Astrocyte (in vitro differentiated cells and primary cell): ENCODE measurements around the gene LNPK. TPM values are rescaled to one million over a fixed set of nuclear protein-coding genes. Genes with fewer than 3 reads are reported as not detected.

Source experiments
- DNase-seq: peaks from one replicate; pipeline ENCODE4 v3.0.0-alpha.2; 2010; ENCODE audit warnings: low read depth
- FAIRE-seq: peaks from 2 replicates; lab custom pipeline; 2011; peaks lifted over from hg19 to GRCh38; lab: Jason Lieb, UNC
- H2AFZ ChIP-seq: 2 replicates; pipeline ENCODE4 v1.6.0; 2012; ENCODE audit warnings: low read depth, low read length, inconsistent platforms
- H3K27ac ChIP-seq: 2 replicates; pipeline ENCODE4 v1.5.1; 2011; ENCODE audit warnings: low read depth, low read length, inconsistent platforms
- H3K27me3 ChIP-seq: 2 replicates; pipeline ENCODE4 v1.6.0; 2011; ENCODE audit warnings: low read length, inconsistent platforms; ENCODE audit not compliant: insufficient read depth
- H3K36me3 ChIP-seq: 2 replicates; pipeline ENCODE4 v1.5.1; 2011; ENCODE audit warnings: low read length, inconsistent platforms; ENCODE audit not compliant: insufficient read depth
- H3K4me1 ChIP-seq: 2 replicates; pipeline ENCODE4 v1.5.1; 2011; ENCODE audit warnings: low read length, inconsistent platforms; ENCODE audit not compliant: insufficient read depth
- H3K4me2 ChIP-seq: 2 replicates; pipeline ENCODE4 v1.6.0; 2012; ENCODE audit warnings: low read length, inconsistent platforms
- H3K4me3 ChIP-seq: 2 replicates; pipeline ENCODE4 v1.5.1; 2011; ENCODE audit warnings: low read depth, mild to moderate bottlenecking, low read length, inconsistent platforms; ENCODE audit not compliant: insufficient read depth
- H3K79me2 ChIP-seq: 2 replicates; pipeline ENCODE4 v1.6.0; 2012; ENCODE audit warnings: mild to moderate bottlenecking, low read length, inconsistent platforms; ENCODE audit not compliant: insufficient read depth
- H3K9ac ChIP-seq: 2 replicates; pipeline ENCODE4 v1.6.0; 2012; ENCODE audit warnings: mild to moderate bottlenecking, low read length, inconsistent platforms
- H3K9me3 ChIP-seq: 2 replicates; pipeline ENCODE4 v1.5.1; 2012; ENCODE audit warnings: low read depth, mild to moderate bottlenecking, low read length, inconsistent platforms; ENCODE audit not compliant: insufficient read depth
- H4K20me1 ChIP-seq: 2 replicates; pipeline ENCODE4 v1.6.0; 2012; ENCODE audit warnings: low read length, inconsistent platforms; ENCODE audit not compliant: insufficient read depth
- H3K27ac Mint-ChIP-seq: one replicate; pipeline ENCODE4 v1.8.0; 2021; ENCODE audit warnings: mild to moderate bottlenecking, mixed read lengths; ENCODE audit not compliant: unreplicated experiment
- H3K27me3 Mint-ChIP-seq: one replicate; pipeline ENCODE4 v1.8.0; 2021; ENCODE audit warnings: low read depth, mixed read lengths; ENCODE audit not compliant: unreplicated experiment
- H3K36me3 Mint-ChIP-seq: one replicate; pipeline ENCODE4 v1.8.0; 2021; ENCODE audit warnings: low read depth, mixed read lengths; ENCODE audit not compliant: unreplicated experiment
- H3K4me1 Mint-ChIP-seq: one replicate; pipeline ENCODE4 v1.8.0; 2021; ENCODE audit warnings: low read depth, mixed read lengths; ENCODE audit not compliant: unreplicated experiment
- H3K4me3 Mint-ChIP-seq: one replicate; pipeline ENCODE4 v1.8.0; 2021; ENCODE audit warnings: mild to moderate bottlenecking, moderate library complexity, mixed read lengths; ENCODE audit not compliant: unreplicated experiment
- H3K9me3 Mint-ChIP-seq: one replicate; pipeline ENCODE4 v1.8.0; 2021; ENCODE audit warnings: mild to moderate bottlenecking, mixed read lengths; ENCODE audit not compliant: unreplicated experiment
- CTCF ChIP-seq: IDR thresholded peaks from 2 replicates; pipeline ENCODE4 v1.5.1; 2011; ENCODE audit warnings: low read depth, mild to moderate bottlenecking, inconsistent platforms, low read length, moderate library complexity; ENCODE audit not compliant: insufficient read depth
- EZH2 ChIP-seq: IDR thresholded peaks from 2 replicates; pipeline ENCODE4 v1.6.1; 2012; ENCODE audit warnings: mild to moderate bottlenecking, low read length, inconsistent platforms; ENCODE audit not compliant: insufficient read depth
- total RNA-seq: library from RNA; stranded (reverse); gene quantifications from 2 replicates; pipeline ENCODE4 v1.2.1, GENCODE V29; 2021

LNPK gene
- total RNA-seq, 1 donor from 2014 or later, result 34.8 TPM

GRCh38 chr2:176035013-176035691 lies 33.1 kb upstream of the LNPK start:
- FAIRE-seq, result no peak
- Histone ChIP-seq H3K27ac (no peak overlapping the region), H3K36me3 (no peaks in the 10 kb centered on the region), H3K4me1 (no peaks in the 10 kb centered on the region), H3K9me3 (no peaks in the 10 kb centered on the region), H3K27me3 (no peaks in the 10 kb centered on the region), H2AFZ (no peak overlapping the region), H3K79me2 (no peaks in the 10 kb centered on the region), H4K20me1 (no peaks in the 10 kb centered on the region), H3K4me2 (no peak overlapping the region), H3K9ac (no peak overlapping the region), H3K4me3 (no peak overlapping the region)
- no peak for DNase-seq
- H3K9me3 Mint-ChIP-seq, result no peaks in the 10 kb centered on the region
- peaks cover 6% of the 10 kb centered on the region for H3K27me3 Mint-ChIP-seq
- no peaks in the 10 kb centered on the region for H3K4me1 Mint-ChIP-seq
- no peak for TF ChIP-seq CTCF
- no peak for TF ChIP-seq EZH2
- no peak overlapping the region for H3K4me3 Mint-ChIP-seq
- H3K27ac Mint-ChIP-seq, result no peak overlapping the region
- no peaks in the 10 kb centered on the region for H3K36me3 Mint-ChIP-seq

GRCh38 chr2:176027806-176028205 lies 25.7 kb upstream of the LNPK start:
- no peak overlapping the region for H3K4me3 ChIP-seq
- no peak for FAIRE-seq
- no peaks in the 10 kb centered on the region for H3K9me3 ChIP-seq
- no peaks in the 10 kb centered on the region for H3K27me3 ChIP-seq
- no peaks in the 10 kb centered on the region for H3K4me1 Mint-ChIP-seq
- no peaks in the 10 kb centered on the region for H3K79me2 ChIP-seq
- H3K9me3 Mint-ChIP-seq, result no peaks in the 10 kb centered on the region
- H3K4me1 ChIP-seq, result no peaks in the 10 kb centered on the region
- no peak overlapping the region for H3K9ac ChIP-seq
- H3K4me3 Mint-ChIP-seq, result no peak overlapping the region
- H3K27ac ChIP-seq, result no peak overlapping the region
- no peak overlapping the region for H3K4me2 ChIP-seq
- TF ChIP-seq EZH2 (no peak), CTCF (no peak)
- H2AFZ ChIP-seq, result no peak overlapping the region
- peaks cover 3% of the 10 kb centered on the region for H3K27me3 Mint-ChIP-seq
- H4K20me1 ChIP-seq, result no peaks in the 10 kb centered on the region
- no peak for DNase-seq
- H3K36me3 Mint-ChIP-seq, result no peaks in the 10 kb centered on the region
- H3K36me3 ChIP-seq, result no peaks in the 10 kb centered on the region
- H3K27ac Mint-ChIP-seq, result no peak overlapping the region

GRCh38 chr2:176025932-176026331 lies 23.9 kb upstream of the LNPK start:
- H3K79me2 ChIP-seq, result no peaks in the 10 kb centered on the region
- H3K9ac ChIP-seq, result no peak overlapping the region
- no peaks in the 10 kb centered on the region for H3K4me1 Mint-ChIP-seq
- no peaks in the 10 kb centered on the region for H3K27me3 ChIP-seq
- DNase-seq, result no peak
- H3K36me3 ChIP-seq, result no peaks in the 10 kb centered on the region
- H3K27ac Mint-ChIP-seq, result no peak overlapping the region
- H2AFZ ChIP-seq, result no peak overlapping the region
- H3K27me3 Mint-ChIP-seq, result peaks cover 3% of the 10 kb centered on the region
- H3K4me3 ChIP-seq, result no peak overlapping the region
- no peaks in the 10 kb centered on the region for H4K20me1 ChIP-seq
- H3K9me3 ChIP-seq, result no peaks in the 10 kb centered on the region
- no peak overlapping the region for H3K4me3 Mint-ChIP-seq
- H3K27ac ChIP-seq, result no peak overlapping the region
- FAIRE-seq, result no peak
- H3K4me2 ChIP-seq, result no peak overlapping the region
- H3K9me3 Mint-ChIP-seq, result no peaks in the 10 kb centered on the region
- no peaks in the 10 kb centered on the region for H3K4me1 ChIP-seq
- no peaks in the 10 kb centered on the region for H3K36me3 Mint-ChIP-seq
- TF ChIP-seq CTCF (no peak), EZH2 (no peak)
